GM06990 (cell line): ENCODE measurements around the gene LRTM1.

Experiments
- DNase-seq: peaks from one replicate; pipeline ENCODE4 v3.0.0-alpha.2; 2011; ENCODE audit not compliant: insufficient read length; ENCODE audit errors: extremely low read depth
- H3K27me3 ChIP-seq: replicated peaks from 2 replicates; pipeline ENCODE4 v1.6.0; 2011; ENCODE audit warnings: low read length; ENCODE audit not compliant: control insufficient read depth, insufficient read depth
- H3K36me3 ChIP-seq: 2 replicates; pipeline ENCODE4 v1.5.1; 2011; ENCODE audit warnings: low read length; ENCODE audit not compliant: control insufficient read depth, insufficient read depth
- H3K4me3 ChIP-seq: replicated peaks from 2 replicates; pipeline ENCODE4 v1.5.1; 2011; ENCODE audit warnings: low read depth, mild to moderate bottlenecking, control low read depth, low read length
- TF ChIP-seq, protein P1 (sequence below): IDR thresholded peaks from 2 replicates; pipeline ENCODE4 v1.5.1; 2011; ENCODE audit warnings: low read length, control low read depth, mild to moderate bottlenecking, inconsistent platforms; ENCODE audit not compliant: insufficient read depth, poor library complexity, severe bottlenecking

The LRTM1 gene

GRCh38 chr3:54892168-54892567, 35.7 kb downstream of the LRTM1 start:
- TF ChIP-seq, protein P1, sequence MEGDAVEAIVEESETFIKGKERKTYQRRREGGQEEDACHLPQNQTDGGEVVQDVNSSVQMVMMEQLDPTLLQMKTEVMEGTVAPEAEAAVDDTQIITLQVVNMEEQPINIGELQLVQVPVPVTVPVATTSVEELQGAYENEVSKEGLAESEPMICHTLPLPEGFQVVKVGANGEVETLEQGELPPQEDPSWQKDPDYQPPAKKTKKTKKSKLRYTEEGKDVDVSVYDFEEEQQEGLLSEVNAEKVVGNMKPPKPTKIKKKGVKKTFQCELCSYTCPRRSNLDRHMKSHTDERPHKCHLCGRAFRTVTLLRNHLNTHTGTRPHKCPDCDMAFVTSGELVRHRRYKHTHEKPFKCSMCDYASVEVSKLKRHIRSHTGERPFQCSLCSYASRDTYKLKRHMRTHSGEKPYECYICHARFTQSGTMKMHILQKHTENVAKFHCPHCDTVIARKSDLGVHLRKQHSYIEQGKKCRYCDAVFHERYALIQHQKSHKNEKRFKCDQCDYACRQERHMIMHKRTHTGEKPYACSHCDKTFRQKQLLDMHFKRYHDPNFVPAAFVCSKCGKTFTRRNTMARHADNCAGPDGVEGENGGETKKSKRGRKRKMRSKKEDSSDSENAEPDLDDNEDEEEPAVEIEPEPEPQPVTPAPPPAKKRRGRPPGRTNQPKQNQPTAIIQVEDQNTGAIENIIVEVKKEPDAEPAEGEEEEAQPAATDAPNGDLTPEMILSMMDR = no peak
- Histone ChIP-seq H3K27me3 (no peaks in the 10 kb centered on the region; the same call in none of the 2 replicates), H3K4me3 (no peak overlapping the region), H3K36me3 (no peaks in the 10 kb centered on the region)
- no peak for DNase-seq

DNA sequence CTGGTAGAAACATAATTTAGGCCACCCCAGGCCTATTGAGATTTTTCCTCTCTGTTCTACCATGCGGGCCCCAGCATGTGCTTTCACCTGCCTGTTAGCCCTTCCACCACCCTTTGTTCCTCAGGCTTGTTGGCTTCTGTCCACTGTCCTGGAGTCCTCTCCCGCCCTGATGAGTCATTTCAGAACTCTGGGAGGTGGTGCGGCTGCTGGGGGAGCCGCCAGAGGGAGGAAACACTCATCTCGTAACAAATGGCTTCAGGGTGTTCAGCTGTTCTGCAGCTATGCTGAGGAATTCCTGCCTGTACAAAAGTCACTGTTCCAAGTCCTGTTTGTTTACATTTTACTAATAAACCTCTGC, 36.3 kb downstream of the LRTM1 start:
- no peak for DNase-seq
- Histone ChIP-seq H3K27me3 (no peaks in the 10 kb centered on the region; the same call in 1 of the 2 replicates), H3K4me3 (no peak overlapping the region), H3K36me3 (no peaks in the 10 kb centered on the region)
- TF ChIP-seq, protein P1 = no peak

DNA sequence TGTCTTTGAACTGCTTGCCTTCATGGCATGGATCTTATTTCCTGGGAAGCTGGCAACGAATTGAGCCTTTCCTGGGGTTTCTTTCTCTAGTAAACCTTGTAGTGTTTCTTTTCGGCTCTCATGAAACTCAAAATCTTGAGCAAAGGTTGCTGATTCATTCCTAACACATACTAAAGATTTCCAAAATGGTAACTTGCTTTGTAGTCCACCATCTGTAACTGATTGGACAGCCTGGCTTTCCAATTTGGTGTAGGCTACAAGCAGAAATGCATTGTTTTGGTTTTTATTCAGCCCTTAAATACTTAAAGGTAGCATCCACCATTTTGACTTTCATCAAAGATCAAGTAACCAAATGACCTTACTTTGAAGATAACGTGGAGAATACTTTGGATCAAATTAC, 38.1 kb downstream of the LRTM1 start:
- no peaks in the 10 kb centered on the region for H3K36me3 ChIP-seq
- no peak for DNase-seq
- H3K27me3 ChIP-seq = no peaks in the 10 kb centered on the region
- TF ChIP-seq, protein P1 = no peak
- H3K4me3 ChIP-seq = no peak overlapping the region

DNA sequence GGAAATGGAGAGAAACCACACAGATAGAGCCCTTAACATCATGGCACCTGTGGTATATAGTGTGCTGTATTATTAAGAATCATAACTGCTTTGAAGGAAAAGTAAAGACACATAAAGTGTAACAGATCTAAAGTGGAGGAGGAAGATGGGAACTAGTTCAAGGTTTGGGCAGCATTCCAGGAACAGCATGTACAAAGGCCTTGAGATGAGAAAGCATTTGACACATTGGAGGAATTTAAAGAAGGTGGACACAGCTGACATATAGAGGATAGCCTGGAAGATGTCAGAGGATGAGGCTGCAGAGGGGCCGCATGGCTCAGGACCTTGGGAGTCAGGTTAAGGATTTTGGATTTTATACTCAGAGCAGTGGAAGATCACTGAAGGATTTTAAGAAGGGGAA, 39.0 kb downstream of the LRTM1 start:
- DNase-seq = no peak

DNA sequence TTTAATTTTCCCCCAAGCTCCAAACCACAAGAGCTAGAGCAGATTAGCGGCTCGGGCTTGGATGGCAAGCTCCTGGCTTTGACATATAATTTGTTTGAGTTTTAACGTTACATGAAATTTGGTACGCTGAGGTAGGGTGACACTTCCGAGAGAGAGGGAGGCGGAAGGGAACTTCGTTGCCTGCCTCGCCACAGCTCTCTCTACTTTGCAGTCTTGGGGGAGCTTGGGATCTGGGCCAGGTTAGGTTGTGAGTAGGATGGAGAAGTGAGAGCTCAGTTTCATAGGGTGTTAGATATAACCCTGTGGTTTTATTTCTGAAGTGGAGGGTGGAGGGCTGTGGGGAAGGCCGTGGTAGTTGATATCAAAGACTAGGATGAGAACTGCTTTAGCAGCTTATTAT, 39.7 kb downstream of the LRTM1 start:
- Histone ChIP-seq H3K36me3 (no peaks in the 10 kb centered on the region), H3K27me3 (no peaks in the 10 kb centered on the region), H3K4me3 (no peak overlapping the region)
- TF ChIP-seq, protein P1 = no peak
- no peak for DNase-seq

More for the DNA sequence above, 39.0 kb downstream of the LRTM1 start:
- H3K4me3 ChIP-seq = no peak overlapping the region
- H3K27me3 ChIP-seq = no peaks in the 10 kb centered on the region
- no peaks in the 10 kb centered on the region for H3K36me3 ChIP-seq
- TF ChIP-seq, protein P1 = no peak
